GM12878 (cell line): ENCODE data around the gene CENATAC.

Experiments used
- CHD4 ChIP-seq: fragments of 200-600 bp; sonication (generic); IDR thresholded peaks from 2 replicates; pipeline ENCODE4 v1.6.1; 2016; ENCODE audit warnings: mild to moderate bottlenecking
- CREB1 ChIP-seq: IDR thresholded peaks from 2 replicates; pipeline ENCODE4 v1.6.1; 2012; ENCODE audit warnings: low read depth, mild to moderate bottlenecking, inconsistent platforms
- ESRRA ChIP-seq: IDR thresholded peaks from 2 replicates; pipeline ENCODE4 v1.6.1; 2012; ENCODE audit warnings: mild to moderate bottlenecking, low read length, improper control_type of control experiment
- FOXM1 ChIP-seq: IDR thresholded peaks from 2 replicates; pipeline ENCODE4 v1.6.1; 2012; ENCODE audit warnings: low read depth, mild to moderate bottlenecking, inconsistent platforms, low read length, moderate library complexity
- HCFC1 ChIP-seq: fragments of 150-350 bp; IDR thresholded peaks from 2 replicates; pipeline ENCODE4 v1.6.1; 2014; ENCODE audit warnings: low read length
- POLR2A ChIP-seq: IDR thresholded peaks from 2 replicates; pipeline ENCODE4 v1.6.1; 2011; ENCODE audit warnings: low read depth, mild to moderate bottlenecking, low read length
- SIX5 ChIP-seq: IDR thresholded peaks from 2 replicates; pipeline ENCODE4 v1.6.1; 2011; ENCODE audit warnings: mild to moderate bottlenecking, low read depth, low read length, moderate library complexity; ENCODE audit not compliant: severe bottlenecking
- ZBED1 ChIP-seq: IDR thresholded peaks from 2 replicates; pipeline ENCODE4 v1.6.1; 2016; ENCODE audit warnings: borderline replicate concordance
- TF ChIP-seq, protein P1 (sequence below), 3 experiments: IDR thresholded peaks in 2 of 3; conservative IDR thresholded peaks in 1 of 3; 2 replicates each; pipeline ENCODE4 v1.5.1; 2011; ENCODE audit warnings: low read depth in 3 of 3, low read length in 3 of 3, mild to moderate bottlenecking in 3 of 3, control low read depth in 2 of 3, moderate library complexity in 2 of 3, inconsistent platforms in 1 of 3, mixed read lengths in 1 of 3; ENCODE audit not compliant: control insufficient read depth in 2 of 3, insufficient read depth in 1 of 3; ENCODE audit errors: extremely low read depth in 1 of 3
- TF ChIP-seq, protein P2 (sequence below): fragments of 450-650 bp; IDR thresholded peaks from 2 replicates; pipeline ENCODE4 v1.6.1; 2017; ENCODE audit warnings: mild to moderate bottlenecking
- TF ChIP-seq, protein P3 (sequence below): IDR thresholded peaks from 2 replicates; pipeline ENCODE4 v1.6.1; 2012; ENCODE audit warnings: mild to moderate bottlenecking, low read depth, low read length
- TF ChIP-seq, protein P4 (sequence below): IDR thresholded peaks from 2 replicates; pipeline ENCODE4 v1.6.1; 2012; ENCODE audit warnings: low read depth, low read length, improper control_type of control experiment

DNA sequence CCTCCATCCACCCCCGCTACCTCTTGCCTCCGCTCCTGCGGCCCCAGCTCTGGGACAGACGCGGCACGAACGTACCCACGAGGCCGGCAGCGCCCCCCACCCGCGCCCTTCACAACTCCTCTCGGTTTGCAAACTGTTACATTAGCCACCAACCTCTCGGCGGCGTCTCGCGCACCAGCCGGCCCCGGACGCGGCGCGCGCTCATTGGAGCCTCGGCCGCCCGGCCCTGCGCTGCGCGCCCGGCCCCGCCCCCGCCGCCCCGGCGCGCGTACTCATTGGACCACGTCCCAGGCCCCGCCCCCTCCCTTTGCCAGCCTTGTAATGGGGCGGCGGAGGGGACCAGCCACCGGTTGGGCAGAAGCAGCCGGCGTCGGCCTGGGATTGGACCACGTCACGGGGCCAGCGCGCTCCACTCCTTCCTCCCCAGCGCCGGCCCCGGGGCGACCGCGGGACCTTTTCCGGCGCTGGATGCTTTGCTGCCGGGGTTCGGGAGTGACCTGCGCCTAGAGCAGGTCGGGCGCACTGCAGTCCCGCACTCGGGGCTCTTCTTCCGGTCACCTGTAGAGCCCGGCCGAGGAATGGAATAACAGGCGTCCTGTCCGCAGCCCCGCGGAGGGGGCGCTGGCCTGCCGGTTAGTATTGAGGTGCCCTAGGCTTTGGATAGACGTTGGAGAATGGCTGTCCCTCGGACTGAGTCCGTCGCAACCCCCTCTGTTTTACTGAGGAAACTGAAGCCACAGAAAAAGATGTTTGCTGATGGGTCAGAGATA, 59.2 kb downstream of the CENATAC start, which contains the start of gene HYOU1:
- TF ChIP-seq, protein P1, sequence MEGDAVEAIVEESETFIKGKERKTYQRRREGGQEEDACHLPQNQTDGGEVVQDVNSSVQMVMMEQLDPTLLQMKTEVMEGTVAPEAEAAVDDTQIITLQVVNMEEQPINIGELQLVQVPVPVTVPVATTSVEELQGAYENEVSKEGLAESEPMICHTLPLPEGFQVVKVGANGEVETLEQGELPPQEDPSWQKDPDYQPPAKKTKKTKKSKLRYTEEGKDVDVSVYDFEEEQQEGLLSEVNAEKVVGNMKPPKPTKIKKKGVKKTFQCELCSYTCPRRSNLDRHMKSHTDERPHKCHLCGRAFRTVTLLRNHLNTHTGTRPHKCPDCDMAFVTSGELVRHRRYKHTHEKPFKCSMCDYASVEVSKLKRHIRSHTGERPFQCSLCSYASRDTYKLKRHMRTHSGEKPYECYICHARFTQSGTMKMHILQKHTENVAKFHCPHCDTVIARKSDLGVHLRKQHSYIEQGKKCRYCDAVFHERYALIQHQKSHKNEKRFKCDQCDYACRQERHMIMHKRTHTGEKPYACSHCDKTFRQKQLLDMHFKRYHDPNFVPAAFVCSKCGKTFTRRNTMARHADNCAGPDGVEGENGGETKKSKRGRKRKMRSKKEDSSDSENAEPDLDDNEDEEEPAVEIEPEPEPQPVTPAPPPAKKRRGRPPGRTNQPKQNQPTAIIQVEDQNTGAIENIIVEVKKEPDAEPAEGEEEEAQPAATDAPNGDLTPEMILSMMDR (IDR thresholded peaks at IDR 0.05 in 2 of 3, conservative IDR thresholded peaks at IDR 0.05 in 1 of 3; ENCODE audit: control insufficient read depth in 2 of 3, extremely low read depth in 1 of 3, insufficient read depth in 1 of 3, low read depth in 3 of 3, low read length in 3 of 3) = peak; percentile 17 to 26 (median 22); a peak in 2 of 6 replicates
- 0 out of 2 replicates have a peak, but pooled peaks have one; percentile 26 for TF ChIP-seq HCFC1
- TF ChIP-seq ESRRA = no peak
- no peak for TF ChIP-seq SIX5
- TF ChIP-seq, protein P2, sequence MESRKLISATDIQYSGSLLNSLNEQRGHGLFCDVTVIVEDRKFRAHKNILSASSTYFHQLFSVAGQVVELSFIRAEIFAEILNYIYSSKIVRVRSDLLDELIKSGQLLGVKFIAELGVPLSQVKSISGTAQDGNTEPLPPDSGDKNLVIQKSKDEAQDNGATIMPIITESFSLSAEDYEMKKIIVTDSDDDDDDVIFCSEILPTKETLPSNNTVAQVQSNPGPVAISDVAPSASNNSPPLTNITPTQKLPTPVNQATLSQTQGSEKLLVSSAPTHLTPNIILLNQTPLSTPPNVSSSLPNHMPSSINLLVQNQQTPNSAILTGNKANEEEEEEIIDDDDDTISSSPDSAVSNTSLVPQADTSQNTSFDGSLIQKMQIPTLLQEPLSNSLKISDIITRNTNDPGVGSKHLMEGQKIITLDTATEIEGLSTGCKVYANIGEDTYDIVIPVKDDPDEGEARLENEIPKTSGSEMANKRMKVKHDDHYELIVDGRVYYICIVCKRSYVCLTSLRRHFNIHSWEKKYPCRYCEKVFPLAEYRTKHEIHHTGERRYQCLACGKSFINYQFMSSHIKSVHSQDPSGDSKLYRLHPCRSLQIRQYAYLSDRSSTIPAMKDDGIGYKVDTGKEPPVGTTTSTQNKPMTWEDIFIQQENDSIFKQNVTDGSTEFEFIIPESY = no peak
- peak; percentile 88 for TF ChIP-seq POLR2A
- TF ChIP-seq, protein P3, sequence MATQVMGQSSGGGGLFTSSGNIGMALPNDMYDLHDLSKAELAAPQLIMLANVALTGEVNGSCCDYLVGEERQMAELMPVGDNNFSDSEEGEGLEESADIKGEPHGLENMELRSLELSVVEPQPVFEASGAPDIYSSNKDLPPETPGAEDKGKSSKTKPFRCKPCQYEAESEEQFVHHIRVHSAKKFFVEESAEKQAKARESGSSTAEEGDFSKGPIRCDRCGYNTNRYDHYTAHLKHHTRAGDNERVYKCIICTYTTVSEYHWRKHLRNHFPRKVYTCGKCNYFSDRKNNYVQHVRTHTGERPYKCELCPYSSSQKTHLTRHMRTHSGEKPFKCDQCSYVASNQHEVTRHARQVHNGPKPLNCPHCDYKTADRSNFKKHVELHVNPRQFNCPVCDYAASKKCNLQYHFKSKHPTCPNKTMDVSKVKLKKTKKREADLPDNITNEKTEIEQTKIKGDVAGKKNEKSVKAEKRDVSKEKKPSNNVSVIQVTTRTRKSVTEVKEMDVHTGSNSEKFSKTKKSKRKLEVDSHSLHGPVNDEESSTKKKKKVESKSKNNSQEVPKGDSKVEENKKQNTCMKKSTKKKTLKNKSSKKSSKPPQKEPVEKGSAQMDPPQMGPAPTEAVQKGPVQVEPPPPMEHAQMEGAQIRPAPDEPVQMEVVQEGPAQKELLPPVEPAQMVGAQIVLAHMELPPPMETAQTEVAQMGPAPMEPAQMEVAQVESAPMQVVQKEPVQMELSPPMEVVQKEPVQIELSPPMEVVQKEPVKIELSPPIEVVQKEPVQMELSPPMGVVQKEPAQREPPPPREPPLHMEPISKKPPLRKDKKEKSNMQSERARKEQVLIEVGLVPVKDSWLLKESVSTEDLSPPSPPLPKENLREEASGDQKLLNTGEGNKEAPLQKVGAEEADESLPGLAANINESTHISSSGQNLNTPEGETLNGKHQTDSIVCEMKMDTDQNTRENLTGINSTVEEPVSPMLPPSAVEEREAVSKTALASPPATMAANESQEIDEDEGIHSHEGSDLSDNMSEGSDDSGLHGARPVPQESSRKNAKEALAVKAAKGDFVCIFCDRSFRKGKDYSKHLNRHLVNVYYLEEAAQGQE = no peak
- no peak for TF ChIP-seq CHD4
- TF ChIP-seq, protein P4, sequence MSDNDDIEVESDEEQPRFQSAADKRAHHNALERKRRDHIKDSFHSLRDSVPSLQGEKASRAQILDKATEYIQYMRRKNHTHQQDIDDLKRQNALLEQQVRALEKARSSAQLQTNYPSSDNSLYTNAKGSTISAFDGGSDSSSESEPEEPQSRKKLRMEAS = no peak
- no peak for TF ChIP-seq FOXM1
- peak; percentile 85 for TF ChIP-seq CREB1
- TF ChIP-seq ZBED1 = no peak
